H1 (cell line): ENCODE results near the gene BTG2. TPM values are rescaled to one million over a fixed set of nuclear protein-coding genes. Genes with fewer than 3 reads are reported as not detected.

Experiments
- CTCF ChIA-PET: fragments of 300-600 bp; sonication (Branson Sonifier 250); formaldehyde crosslinking; loops from one replicate; lab custom pipeline; 2021; ENCODE audit not compliant: partially characterized antibody; lab: Charles Lee
- POLR2A ChIA-PET: fragments of 300-600 bp; sonication (Branson Sonifier 250); formaldehyde crosslinking; loops from one replicate; lab custom pipeline; 2021; ENCODE audit warnings: inconsistent platforms; ENCODE audit not compliant: partially characterized antibody; lab: Charles Lee
- DNase-seq, 2 experiments: peaks; one replicate each; pipeline versions ENCODE4 v3.0.0 to v3.0.0-alpha.2; 2010 to 2022; ENCODE audit warnings: low spot score in 2 of 2, low read depth in 1 of 2, mixed read lengths in 1 of 2
- FAIRE-seq: peaks from 2 replicates; lab custom pipeline; 2011; peaks lifted over from hg19 to GRCh38; lab: Jason Lieb, UNC
- H2AFZ ChIP-seq: 2 replicates; pipeline ENCODE4 v1.8.1; 2012; ENCODE audit warnings: low read length, inconsistent platforms
- H2AK5ac ChIP-seq: 2 replicates; pipeline ENCODE4 v1.6.1; 2013; ENCODE audit warnings: low read depth, low read length
- H2BK120ac ChIP-seq: replicated peaks from 2 replicates; pipeline ENCODE3; 2013; ENCODE audit warnings: low read depth, low read length, inconsistent platforms
- H2BK12ac ChIP-seq: 2 replicates; pipeline ENCODE4 v1.6.1; 2013; ENCODE audit warnings: low read depth, low read length
- H2BK15ac ChIP-seq: 2 replicates; pipeline ENCODE4 v1.6.1; 2013; ENCODE audit warnings: low read length
- H2BK20ac ChIP-seq: 2 replicates; pipeline ENCODE4 v1.6.1; 2013; ENCODE audit warnings: low read length
- H2BK5ac ChIP-seq: 2 replicates; pipeline ENCODE4 v1.6.1; 2013; ENCODE audit warnings: low read depth, low read length
- H3K14ac ChIP-seq: 2 replicates; pipeline ENCODE4 v1.6.1; 2013; ENCODE audit warnings: inconsistent platforms; ENCODE audit not compliant: insufficient read length
- H3K18ac ChIP-seq: 2 replicates; pipeline ENCODE4 v1.6.1; 2013; ENCODE audit warnings: low read length; ENCODE audit errors: extremely low read depth
- H3K23ac ChIP-seq: 2 replicates; pipeline ENCODE4 v1.6.1; 2013; ENCODE audit warnings: inconsistent platforms; ENCODE audit not compliant: insufficient read length
- H3K23me2 ChIP-seq: 2 replicates; pipeline ENCODE4 v1.6.1; 2013; ENCODE audit warnings: low read depth, low read length
- H3K27ac ChIP-seq: 2 replicates; pipeline ENCODE4 v1.6.1; 2011; ENCODE audit warnings: low read depth, low read length, inconsistent platforms
- H3K27me3 ChIP-seq, 4 experiments: replicated peaks in 1 of 4; 1 replicate in 1 of 4; 2 replicates in 3 of 4; pipeline versions ENCODE4 v1.6.1 to v1.8.1; 2011 to 2013; ENCODE audit warnings: low read length in 3 of 4, mild to moderate bottlenecking in 3 of 4, inconsistent platforms in 2 of 4, mixed read lengths in 2 of 4, moderate library complexity in 1 of 4; ENCODE audit not compliant: control insufficient read depth in 3 of 4, insufficient read depth in 3 of 4; ENCODE audit errors: extremely low read depth in 1 of 4
- H3K36me3 ChIP-seq, 4 experiments: 2 replicates each; pipeline versions ENCODE4 v1.6.1 to v1.8.1; 2011 to 2013; ENCODE audit warnings: mild to moderate bottlenecking in 4 of 4, low read length in 3 of 4, moderate library complexity in 2 of 4, control low read depth in 1 of 4, inconsistent platforms in 1 of 4; ENCODE audit not compliant: insufficient read depth in 4 of 4, control insufficient read depth in 2 of 4
- H3K4ac ChIP-seq: replicated peaks from 2 replicates; pipeline ENCODE3; 2013; ENCODE audit warnings: low read length, low read depth, mixed read lengths, inconsistent platforms; ENCODE audit not compliant: insufficient read length
- H3K4me1 ChIP-seq, 4 experiments: replicated peaks in 1 of 4; 1 replicate in 1 of 4; 2 replicates in 3 of 4; pipeline versions ENCODE4 v1.6.1 to v1.8.1; 2011 to 2013; ENCODE audit warnings: low read length in 3 of 4, inconsistent platforms in 2 of 4, mixed read lengths in 1 of 4; ENCODE audit not compliant: insufficient read depth in 4 of 4, control insufficient read depth in 3 of 4
- H3K4me2 ChIP-seq, 2 experiments: 2 replicates each; pipeline versions ENCODE4 v1.6.1 to v1.8.1; 2011 to 2013; ENCODE audit warnings: low read depth in 2 of 2, low read length in 2 of 2, control low read depth in 1 of 2, inconsistent platforms in 1 of 2, mild to moderate bottlenecking in 1 of 2; ENCODE audit not compliant: insufficient read depth in 1 of 2
- H3K4me3 ChIP-seq, 4 experiments: fragments of 200-600, 300-600 bp in 1 of 4; sonication (generic), shearing (Covaris generic), sonication (Bioruptor Twin) in 1 of 4; 2 replicates each; pipeline versions ENCODE4 v1.5.1 to v1.8.1; 2011 to 2016; ENCODE audit warnings: low read length in 4 of 4, low read depth in 3 of 4, control low read depth in 2 of 4, inconsistent platforms in 2 of 4, mild to moderate bottlenecking in 2 of 4, mixed read lengths in 1 of 4, moderate library complexity in 1 of 4; ENCODE audit not compliant: insufficient read depth in 2 of 4; ENCODE audit errors: extremely low read depth in 1 of 4
- H3K56ac ChIP-seq: replicated peaks from 2 replicates; pipeline ENCODE3; 2013; ENCODE audit warnings: low read depth, mild to moderate bottlenecking, mixed read lengths, low read length, inconsistent platforms; ENCODE audit not compliant: insufficient read length
- H3K79me1 ChIP-seq: 2 replicates; pipeline ENCODE4 v1.6.1; 2013; ENCODE audit warnings: low read depth, low read length, control low read depth
- H3K79me2 ChIP-seq, 2 experiments: 2 replicates each; pipeline versions ENCODE4 v1.6.1 to v1.8.1; 2012 to 2013; ENCODE audit warnings: low read length in 2 of 2, mild to moderate bottlenecking in 2 of 2, inconsistent platforms in 1 of 2; ENCODE audit not compliant: insufficient read depth in 2 of 2, control insufficient read depth in 1 of 2
- H3K9ac ChIP-seq, 4 experiments: replicated peaks in 1 of 4; 1 replicate in 1 of 4; 2 replicates in 3 of 4; pipeline versions ENCODE4 v1.6.1 to v1.8.1; 2011 to 2013; ENCODE audit warnings: low read depth in 3 of 4, low read length in 3 of 4, control low read depth in 2 of 4, mild to moderate bottlenecking in 2 of 4, moderate library complexity in 2 of 4, inconsistent platforms in 1 of 4; ENCODE audit errors: extremely low read depth in 1 of 4
- H3K9me3 ChIP-seq, 2 experiments: 2 replicates each; pipeline versions ENCODE4 v1.6.1 to v1.8.1; 2012 to 2013; ENCODE audit warnings: mild to moderate bottlenecking in 2 of 2, moderate library complexity in 2 of 2, control low read depth in 1 of 2, inconsistent platforms in 1 of 2, low read depth in 1 of 2, low read length in 1 of 2, mixed read lengths in 1 of 2; ENCODE audit not compliant: insufficient read depth in 2 of 2
- H4K20me1 ChIP-seq, 2 experiments: replicated peaks in 1 of 2; 2 replicates each; pipeline versions ENCODE3 to v1.8.1; 2011 to 2013; ENCODE audit warnings: inconsistent platforms in 2 of 2, low read length in 2 of 2, mild to moderate bottlenecking in 1 of 2; ENCODE audit not compliant: insufficient read depth in 2 of 2, control insufficient read depth in 1 of 2
- H4K5ac ChIP-seq: 2 replicates; pipeline ENCODE4 v1.6.1; 2013; ENCODE audit warnings: low read length, low read depth, mixed read lengths, inconsistent platforms; ENCODE audit not compliant: insufficient read length
- H4K8ac ChIP-seq: 2 replicates; pipeline ENCODE4 v1.8.0; 2013; ENCODE audit warnings: mild to moderate bottlenecking, moderate library complexity, low read length, inconsistent platforms; ENCODE audit not compliant: insufficient read depth; ENCODE audit errors: extremely low read depth
- H4K91ac ChIP-seq: replicated peaks from 2 replicates; pipeline ENCODE3; 2013; ENCODE audit warnings: low read length, mixed read lengths, inconsistent platforms; ENCODE audit not compliant: insufficient read length
- BACH1 ChIP-seq: IDR thresholded peaks from 2 replicates; pipeline ENCODE4 v1.6.1; 2012; ENCODE audit warnings: low read length, improper control_type of control experiment
- BRCA1 ChIP-seq: IDR thresholded peaks from 2 replicates; pipeline ENCODE4 v1.6.1; 2012; ENCODE audit warnings: low read depth, low read length, improper control_type of control experiment
- CBX5 ChIP-seq: fragments of 300-800, 300-1000 bp; sonication (generic); IDR thresholded peaks from 2 replicates; pipeline ENCODE4 v1.7.1; 2016; ENCODE audit warnings: antibody characterized with exemption, low read length, low read depth
- CHD2 ChIP-seq: IDR thresholded peaks from 2 replicates; pipeline ENCODE4 v1.6.1; 2012; ENCODE audit warnings: low read length, improper control_type of control experiment
- GABPA ChIP-seq: IDR thresholded peaks from 2 replicates; pipeline ENCODE4 v1.6.1; 2011; ENCODE audit warnings: mild to moderate bottlenecking, low read length, moderate library complexity, borderline replicate concordance; ENCODE audit not compliant: insufficient read depth
- KDM4A ChIP-seq: IDR thresholded peaks from one replicate; pipeline ENCODE4 v1.7.1; 2012; ENCODE audit warnings: low read depth, mild to moderate bottlenecking, moderate library complexity, low read length, inconsistent platforms; ENCODE audit not compliant: severe bottlenecking
- PHF8 ChIP-seq: fragments of 200-600 bp; sonication (generic); conservative IDR thresholded peaks from 2 replicates; pipeline ENCODE4 v1.7.1; 2012; ENCODE audit warnings: low read depth, mild to moderate bottlenecking, inconsistent platforms, low read length, moderate library complexity
- POLR2AphosphoS5 ChIP-seq: IDR thresholded peaks from 2 replicates; pipeline ENCODE4 v1.6.1; 2011; ENCODE audit warnings: low read depth, low read length
- SAP30 ChIP-seq: fragments of 300-600 bp; sonication (generic); IDR thresholded peaks from 2 replicates; pipeline ENCODE4 v1.7.1; 2012; ENCODE audit warnings: low read length, moderate library complexity, mild to moderate bottlenecking, inconsistent platforms; ENCODE audit not compliant: insufficient read depth, insufficient replicate concordance
- SP4 ChIP-seq: IDR thresholded peaks from 2 replicates; pipeline ENCODE4 v1.6.1; 2012; ENCODE audit warnings: low read length, inconsistent platforms
- SRF ChIP-seq: IDR thresholded peaks from 2 replicates; pipeline ENCODE4 v1.6.1; 2011; ENCODE audit warnings: mild to moderate bottlenecking, low read depth, low read length, moderate library complexity
- SUZ12 ChIP-seq: fragments of 200-600 bp; sonication (generic); IDR thresholded peaks from 2 replicates; pipeline ENCODE4 v1.6.1; 2012; ENCODE audit warnings: mild to moderate bottlenecking, inconsistent platforms, low read length, moderate library complexity, mixed read lengths
- WGBS, 2 experiments: shearing (Covaris generic) in 1 of 2; methylation state at CpG; one replicate each; pipeline versions ENCODE4 v1.1.6 to v1.1.7; 2013 to 2015; ENCODE audit warnings: low lambda C conversion rate in 2 of 2, mixed read lengths in 2 of 2, inconsistent platforms in 1 of 2, low coverage in 1 of 2, missing lambda C conversion rate in 1 of 2; ENCODE audit not compliant: insufficient replicate concordance in 2 of 2, insufficient coverage in 1 of 2, insufficient read length in 1 of 2; ENCODE audit errors: extremely low coverage in 1 of 2, missing lambda C conversion rate in 1 of 2; 5-methylcytosine and 5-hydroxymethylcytosine counted together
- polyA plus RNA-seq, 7 experiments: library from polyadenylated mRNA; depleted of rRNA in 3 of 7; stranded (reverse) in 5 of 7; unstranded in 2 of 7; fragments of >200 nt in 5 of 7; fragments of 200-250 nt in 2 of 7; gene quantifications; 1 replicate in 5 of 7; 2 replicates in 1 of 7; 4 replicates in 1 of 7; pipeline versions ENCODE4 v1.2.1 to v1.2.3, GENCODE V29; 2011 to 2013; ENCODE audit warnings: missing spikeins in 2 of 7, mixed read lengths in 2 of 7
- total RNA-seq: library from RNA; stranded (reverse); fragmentation: NEBNext Ultra II Directional; extraction: Animal tissue kit (Norgen Biotek cat#: 25700); gene quantifications from 2 replicates; pipeline ENCODE4 v1.2.1, GENCODE V29; 2021

The BTG2 gene
- total and polyA plus RNA-seq, 2 of the 8 experiments (the other 6 are each of a cell fraction or from before 2014, with no cell fraction given) = 4.8 to 11.0 TPM

GRCh38 chr1:203306089-203306964 lies 1.0 kb downstream of the BTG2 start:
- Histone ChIP-seq H3K9me3 (no peaks in the 10 kb centered on the region), H4K5ac (no peak overlapping the region), H3K27me3 (peaks cover 45 to 91% (median 82%) of the 10 kb centered on the region in 4 experiments), H2BK5ac (no peak overlapping the region), H2AK5ac (no peak overlapping the region), H2BK120ac (no peak overlapping the region), H3K18ac (no peak overlapping the region), H3K4me3 (peak overlapping the region; percentile 74 to 92 (median 78)), H3K36me3 (no peaks in the 10 kb centered on the region; a peak in 1 of 8 replicates), H3K79me2 (no peaks in the 10 kb centered on the region), H4K91ac (no peak overlapping the region), H3K56ac (no peak overlapping the region), H3K4ac (no peak overlapping the region), H3K27ac (no peak overlapping the region), H4K20me1 (peaks cover 5 to 25% of the 10 kb centered on the region in 2 experiments), H2BK12ac (peak overlapping the region; percentile 5; the same call in 1 of the 2 replicates), H3K4me1 (peaks cover 14 to 33% (median 18%) of the 10 kb centered on the region in 4 experiments), H3K14ac (no peak overlapping the region), H3K23ac (no peak overlapping the region), H3K9ac (peak overlapping the region; percentile 0 to 93 (median 52); a peak in 4 of 7 replicates), H2BK20ac (no peak overlapping the region), H4K8ac (no peak overlapping the region), H3K79me1 (no peaks in the 10 kb centered on the region), H3K23me2 (peaks cover 13% of the 10 kb centered on the region), H3K4me2 (peak overlapping the region; percentile 82 to 88), H2AFZ (no peak overlapping the region), H2BK15ac (no peak overlapping the region)
- CTCF ChIA-PET = interaction anchor here (0.6 to 9.3 kb wide), 19 partner anchors 11 to 460 kb away, joined by 3 to 123 read pairs (median 6); no protein-coding TSS in a partner anchor
- 9% methylated on average over 22 of the region's 22 CpGs; no CpG with 5 or more reads in 1 of the 2 experiments for WGBS, 2 experiments
- DNase-seq (no peak), FAIRE-seq (no peak)
- POLR2A ChIA-PET = interaction anchor here (0.6 to 3.3 kb wide), 6 partner anchors 10 to 21 kb away, joined by 3 to 11 read pairs (median 9); no protein-coding TSS in a partner anchor
- TF ChIP-seq SUZ12 = peak; percentile 77
- TF ChIP-seq SP4 = no peak
- TF ChIP-seq SAP30 = no peak
- no peak for TF ChIP-seq CBX5
- TF ChIP-seq BACH1 = no peak
- 0 out of 2 replicates have a peak, but pooled peaks have one; percentile 2 for TF ChIP-seq POLR2AphosphoS5
- no peak for TF ChIP-seq GABPA
- no peak for TF ChIP-seq BRCA1
- no peak for TF ChIP-seq SRF
- TF ChIP-seq KDM4A = no peak
- TF ChIP-seq CHD2 = no peak
- TF ChIP-seq PHF8 = no peak
